Measurements from ENCODE around the gene NUDT22. TPM values are rescaled to one million over a fixed set of nuclear protein-coding genes. Genes with fewer than 3 reads are reported as not detected.

NUDT22 gene
- total RNA-seq, 1 donor: 19.4 TPM

DNA sequence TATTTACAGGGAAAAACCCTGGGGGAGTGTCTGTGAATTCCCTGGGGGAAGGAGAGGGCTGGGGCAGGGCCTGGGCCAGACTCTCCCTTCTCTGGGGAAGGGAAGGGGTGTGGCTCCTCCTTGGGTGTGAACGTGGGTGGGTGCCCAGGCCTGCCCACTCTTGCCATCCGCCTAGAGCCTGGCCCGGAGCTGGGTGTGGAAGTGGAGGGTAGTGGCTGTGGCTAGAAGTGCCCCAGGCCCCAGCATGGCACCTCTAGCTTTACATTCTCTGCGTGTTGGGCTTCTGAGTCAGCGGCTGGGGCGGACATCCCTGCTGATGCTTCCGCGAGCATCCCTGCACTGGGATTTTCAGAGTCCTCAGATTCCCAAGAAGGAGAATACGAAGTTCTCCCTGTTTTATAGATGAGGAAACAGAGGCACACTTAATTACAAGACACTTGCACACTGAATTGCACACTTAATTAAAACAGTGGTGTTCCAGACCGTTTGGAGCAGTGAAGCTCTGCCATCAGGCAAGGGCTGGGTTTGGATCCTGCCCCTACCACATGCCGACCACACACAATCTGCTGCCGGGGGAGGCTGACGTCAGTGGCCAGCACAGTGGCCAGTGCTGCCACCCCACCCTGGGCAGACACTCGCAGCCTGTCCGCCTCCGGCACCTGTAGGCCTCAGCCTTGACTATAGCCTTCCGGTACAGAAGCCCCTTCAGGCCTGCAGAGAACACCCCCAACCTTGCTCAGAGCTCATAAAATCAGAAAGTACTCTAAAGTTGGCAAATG, 50.8 kb downstream of the NUDT22 start:
- Histone ChIP-seq H3K27me3 (ENCODE audit: insufficient read depth, low read length) (no peaks in the 10 kb centered on the region), H3K4me1 (ENCODE audit: insufficient read depth, low read length) (peaks cover 5% of the 10 kb centered on the region), H3K4me3 (ENCODE audit: low read length) (no peak overlapping the region), H3K9me3 (ENCODE audit: low read depth, low read length) (no peaks in the 10 kb centered on the region)

DNA sequence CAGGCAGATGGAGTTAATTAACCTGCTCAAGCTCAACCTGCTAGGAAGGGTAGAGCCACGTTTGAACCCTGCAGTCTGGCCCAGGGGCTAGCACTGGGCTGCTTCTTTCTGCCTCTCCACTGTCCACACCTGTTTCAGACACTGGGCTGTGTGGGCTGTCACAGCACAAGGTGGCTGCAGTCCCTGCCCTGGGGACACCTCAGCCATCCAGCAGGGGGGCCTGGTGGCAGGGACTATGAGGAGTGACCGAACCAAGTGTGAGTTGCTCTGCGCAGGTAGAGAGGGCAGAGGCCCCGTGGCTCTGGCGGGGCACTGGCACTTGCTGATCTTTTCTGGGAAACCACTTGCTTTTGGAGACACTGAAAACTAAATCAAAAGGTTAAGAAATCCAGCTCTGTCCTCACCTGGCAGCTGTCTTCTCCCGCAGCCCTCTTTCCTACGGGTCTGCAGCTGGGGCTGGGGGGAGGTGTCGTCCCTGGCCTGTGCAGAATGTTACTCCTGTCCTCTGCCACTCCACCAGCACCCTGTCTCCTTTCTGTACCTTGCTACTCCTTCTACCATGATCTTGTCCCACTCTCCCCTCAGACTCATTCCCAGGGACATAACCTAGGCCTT, 52.6 kb downstream of the NUDT22 start:
- no peaks in the 10 kb centered on the region for H3K9me3 ChIP-seq (ENCODE audit: low read depth, low read length)
- H3K4me1 ChIP-seq (ENCODE audit: insufficient read depth, low read length): peaks cover 4% of the 10 kb centered on the region
- H3K27me3 ChIP-seq (ENCODE audit: insufficient read depth, low read length): no peaks in the 10 kb centered on the region
- H3K4me3 ChIP-seq (ENCODE audit: low read length): no peak overlapping the region

Other genes starting within 250 kb of the NUDT22 start
- 33.6 TPM for gene OTUB1, start 239.8 kb upstream of the NUDT22 start, total RNA-seq
- not detected for gene FLRT1, start 190.3 kb upstream of the NUDT22 start, total RNA-seq
- gene MACROD1, start 60.2 kb upstream of the NUDT22 start, total RNA-seq: 4.0 TPM
- 36.8 TPM for gene STIP1, start 40.1 kb upstream of the NUDT22 start, total RNA-seq
- 105 TPM for gene FERMT3, start 19.6 kb upstream of the NUDT22 start, total RNA-seq
- gene TRPT1, start 88 bp upstream of the NUDT22 start, total RNA-seq: 5.2 TPM
- 13.1 TPM for gene DNAJC4, start 4.3 kb downstream of the NUDT22 start, total RNA-seq
- 9.1 TPM for gene VEGFB, start 8.3 kb downstream of the NUDT22 start, total RNA-seq
- 8.1 TPM for gene FKBP2, start 14.8 kb downstream of the NUDT22 start, total RNA-seq
- gene PPP1R14B, start 20.7 kb downstream of the NUDT22 start, total RNA-seq: 26.4 TPM
- gene PLCB3, start 25.3 kb downstream of the NUDT22 start, total RNA-seq: 3.7 TPM
- gene BAD, start 58.4 kb downstream of the NUDT22 start, total RNA-seq: 26.7 TPM
- 13.9 TPM for gene GPR137, start 59.6 kb downstream of the NUDT22 start, total RNA-seq
- not detected for gene KCNK4, start 65.0 kb downstream of the NUDT22 start, total RNA-seq
- gene CATSPERZ, start 74.1 kb downstream of the NUDT22 start, total RNA-seq: not detected
- 8.5 TPM for gene ESRRA, start 79.2 kb downstream of the NUDT22 start, total RNA-seq
- 62.1 TPM for gene TRMT112, start 91.3 kb downstream of the NUDT22 start, total RNA-seq
- gene PRDX5, start 91.8 kb downstream of the NUDT22 start, total RNA-seq: 42.5 TPM
- gene CCDC88B, start 113.9 kb downstream of the NUDT22 start, total RNA-seq: 42.7 TPM
- 23.5 TPM for gene RPS6KA4, start 132.9 kb downstream of the NUDT22 start, total RNA-seq